Frontal cortex (tissue), 4 donors: ENCODE measurements around the gene ARHGEF19. TPM values are rescaled to one million over a fixed set of nuclear protein-coding genes. Genes with fewer than 3 reads are reported as not detected.

Experiments
- DNase-seq, 2 donors: peaks; one replicate each; pipeline ENCODE4 v3.0.0; 2012; ENCODE audit warnings: low spot score in 2 of 2
- FAIRE-seq: peaks from 2 replicates; lab custom pipeline; 2012; peaks lifted over from hg19 to GRCh38; lab: Jason Lieb, UNC
- total RNA-seq: library from RNA; depleted of rRNA; stranded (reverse); fragments of >200 nt; gene quantifications from one replicate; pipeline ENCODE4 v1.2.3, GENCODE V29; 2014
- donor health status: control.
- donor health status: control.
- donor health status: control.

Gene ARHGEF19
- total RNA-seq, 1 donor from 2014 or later, result 1.2 TPM

- FAIRE-seq, result no peak
- DNase-seq, result peak; percentile 49 to 83
These were observed 24.6 kb downstream of the ARHGEF19 start for GRCh38 chr1:16187748-16188401.

- FAIRE-seq (no peak), DNase-seq (no peak)
These were observed 25.7 kb downstream of the ARHGEF19 start for GRCh38 chr1:16186655-16187235.

- no peak for FAIRE-seq
These were observed 27.7 kb downstream of the ARHGEF19 start for GRCh38 chr1:16184557-16185303.

GRCh38 chr1:16183765-16184556 is 28.5 kb downstream of the ARHGEF19 start:
- FAIRE-seq, result no peak
- DNase-seq, result no peak

More at GRCh38 chr1:16184557-16185303, 27.7 kb downstream of the ARHGEF19 start:
- DNase-seq, result no peak

GRCh38 chr1:16183179-16183578 is 29.3 kb downstream of the ARHGEF19 start:
- FAIRE-seq (no peak), DNase-seq (no peak)

GRCh38 chr1:16181887-16182719 is 30.3 kb downstream of the ARHGEF19 start:
- FAIRE-seq (no peak), DNase-seq (peak in 1 of 2 donors; percentile 46)

GRCh38 chr1:16180291-16180824 is 32.1 kb downstream of the ARHGEF19 start:
- FAIRE-seq (no peak), DNase-seq (no peak)

GRCh38 chr1:16178596-16179497 is 33.6 kb downstream of the ARHGEF19 start:
- FAIRE-seq (no peak), DNase-seq (no peak)

GRCh38 chr1:16177306-16177705 is 35.1 kb downstream of the ARHGEF19 start:
- DNase-seq, result no peak

GRCh38 chr1:16176653-16177052 is 35.8 kb downstream of the ARHGEF19 start:
- no peak for DNase-seq
- FAIRE-seq, result no peak

More at GRCh38 chr1:16177306-16177705, 35.1 kb downstream of the ARHGEF19 start:
- FAIRE-seq, result no peak

- DNase-seq (peak in 1 of 2 donors; percentile 79), FAIRE-seq (no peak)
These were observed 36.6 kb downstream of the ARHGEF19 start for GRCh38 chr1:16175610-16176553.

- DNase-seq (no peak), FAIRE-seq (no peak)
These were observed 37.4 kb downstream of the ARHGEF19 start for GRCh38 chr1:16174886-16175598.

- no peak for FAIRE-seq
- DNase-seq, result no peak
These were observed 38.1 kb downstream of the ARHGEF19 start for GRCh38 chr1:16174261-16174868.

- DNase-seq (no peak), FAIRE-seq (no peak)
These were observed 38.8 kb downstream of the ARHGEF19 start for GRCh38 chr1:16173447-16174260.

GRCh38 chr1:16172964-16173446 is 39.4 kb downstream of the ARHGEF19 start:
- no peak for FAIRE-seq
- no peak for DNase-seq
